Retinal pigment epithelial cell (primary cell): ENCODE results near the gene SYVN1.

Experiments
- DNase-seq: peaks from one replicate; pipeline ENCODE4 v3.0.0-alpha.2; 2010; ENCODE audit warnings: low read depth
- H3K4me3 ChIP-seq: 2 replicates; pipeline ENCODE4 v1.5.1; 2011; ENCODE audit warnings: mild to moderate bottlenecking, low read length, control low read depth, moderate library complexity
- TF ChIP-seq, protein P1 (sequence below): conservative IDR thresholded peaks from 2 replicates; pipeline ENCODE4 v1.5.1; 2011; ENCODE audit warnings: low read depth, low read length, control low read depth, inconsistent platforms

Gene SYVN1

DNA sequence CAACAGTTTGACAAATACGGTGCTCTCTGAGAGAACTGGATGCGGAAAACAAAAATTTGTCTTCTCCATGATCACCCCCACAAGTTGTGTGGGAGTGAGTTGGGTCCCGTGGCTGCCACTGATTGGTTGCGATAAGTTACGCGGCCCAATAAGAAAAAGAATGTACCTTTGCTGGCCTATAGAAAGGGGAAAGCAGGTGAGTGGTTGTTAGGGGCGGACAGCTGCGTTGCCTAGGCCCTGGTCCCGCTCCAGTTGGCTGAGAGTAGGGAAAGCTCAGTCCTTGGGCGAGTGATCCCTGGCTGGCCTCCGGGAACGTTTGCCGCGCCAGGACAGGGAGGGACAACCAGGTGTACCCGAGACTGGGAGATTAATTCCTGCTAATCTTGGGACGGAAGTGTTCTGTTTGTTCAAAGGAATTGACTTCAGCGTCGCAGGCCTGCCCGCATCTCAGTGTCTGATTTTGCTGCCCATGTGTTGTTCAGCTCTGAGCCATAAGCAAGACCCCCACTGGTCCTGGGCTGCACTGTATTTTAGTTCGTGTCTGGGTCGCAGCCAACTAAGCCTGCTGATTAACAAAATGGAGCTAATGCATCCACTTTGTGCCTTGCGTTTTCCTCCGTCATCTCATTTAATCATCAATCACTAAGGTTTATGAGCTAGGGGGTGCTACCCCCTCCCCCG lies 773 bp upstream of the SYVN1 start:
- TF ChIP-seq, protein P1, sequence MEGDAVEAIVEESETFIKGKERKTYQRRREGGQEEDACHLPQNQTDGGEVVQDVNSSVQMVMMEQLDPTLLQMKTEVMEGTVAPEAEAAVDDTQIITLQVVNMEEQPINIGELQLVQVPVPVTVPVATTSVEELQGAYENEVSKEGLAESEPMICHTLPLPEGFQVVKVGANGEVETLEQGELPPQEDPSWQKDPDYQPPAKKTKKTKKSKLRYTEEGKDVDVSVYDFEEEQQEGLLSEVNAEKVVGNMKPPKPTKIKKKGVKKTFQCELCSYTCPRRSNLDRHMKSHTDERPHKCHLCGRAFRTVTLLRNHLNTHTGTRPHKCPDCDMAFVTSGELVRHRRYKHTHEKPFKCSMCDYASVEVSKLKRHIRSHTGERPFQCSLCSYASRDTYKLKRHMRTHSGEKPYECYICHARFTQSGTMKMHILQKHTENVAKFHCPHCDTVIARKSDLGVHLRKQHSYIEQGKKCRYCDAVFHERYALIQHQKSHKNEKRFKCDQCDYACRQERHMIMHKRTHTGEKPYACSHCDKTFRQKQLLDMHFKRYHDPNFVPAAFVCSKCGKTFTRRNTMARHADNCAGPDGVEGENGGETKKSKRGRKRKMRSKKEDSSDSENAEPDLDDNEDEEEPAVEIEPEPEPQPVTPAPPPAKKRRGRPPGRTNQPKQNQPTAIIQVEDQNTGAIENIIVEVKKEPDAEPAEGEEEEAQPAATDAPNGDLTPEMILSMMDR, result no peak
- H3K4me3 ChIP-seq, result peak overlapping the region; percentile 91
- peak; percentile 97 for DNase-seq

DNA sequence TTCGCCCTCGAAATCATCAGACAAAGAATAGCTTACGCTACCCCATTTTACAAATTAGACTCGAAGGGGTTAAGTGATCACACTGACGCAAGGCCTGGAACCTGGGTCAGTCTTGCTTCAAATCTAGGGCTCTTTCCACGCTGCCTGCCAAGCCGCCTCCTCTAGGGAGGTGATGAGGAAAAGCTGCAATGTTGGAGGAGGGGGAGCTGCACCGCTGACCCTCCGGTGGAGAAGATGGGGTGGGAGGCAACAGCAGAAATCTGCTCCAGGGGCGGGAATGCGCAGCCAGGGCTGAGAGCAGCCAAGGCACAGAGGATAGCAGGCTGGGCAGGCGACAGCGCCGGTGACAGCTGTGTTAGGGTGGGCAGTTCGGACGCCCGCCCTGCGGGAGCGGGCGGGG lies 595 bp downstream of the SYVN1 start:
- TF ChIP-seq, protein P1, result no peak
- no peak for DNase-seq
- H3K4me3 ChIP-seq, result peak overlapping the region; percentile 91

DNA sequence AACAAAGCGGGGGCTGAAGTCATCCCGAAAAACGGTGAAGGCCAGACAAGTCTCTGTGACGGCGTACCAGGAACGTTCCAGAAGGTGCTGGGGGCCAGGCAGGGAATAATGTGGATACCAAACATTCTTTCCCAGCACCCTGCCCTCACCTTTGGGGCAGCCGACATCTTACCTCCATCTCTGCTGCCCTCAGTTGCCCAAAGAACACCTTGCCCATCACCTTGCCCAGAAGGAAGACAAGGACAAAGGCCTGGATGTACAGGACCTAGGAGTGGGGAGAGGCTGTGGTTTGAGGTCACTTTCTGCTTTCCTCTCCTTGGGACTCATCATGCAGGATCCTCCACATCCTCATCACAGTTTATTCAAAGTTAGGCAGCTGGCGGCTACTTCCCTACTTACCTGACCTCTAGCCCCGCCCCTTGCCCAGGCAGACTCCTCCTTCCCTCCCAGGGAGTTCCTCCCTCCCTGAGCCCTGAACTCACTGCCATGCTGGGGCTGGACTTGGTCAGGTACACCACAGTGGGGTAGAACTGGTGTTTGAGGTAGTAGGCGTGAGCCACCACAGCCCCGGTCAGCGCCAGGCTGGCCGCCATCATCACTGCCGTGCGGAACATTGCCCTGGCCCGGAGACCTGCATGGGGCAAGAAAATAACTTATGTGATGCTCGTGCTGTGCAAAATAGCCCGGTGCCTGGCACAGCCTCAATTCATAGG lies 1.2 kb downstream of the SYVN1 start:
- no peak for DNase-seq
- TF ChIP-seq, protein P1, result no peak
- peak overlapping the region; percentile 91 for H3K4me3 ChIP-seq

DNA sequence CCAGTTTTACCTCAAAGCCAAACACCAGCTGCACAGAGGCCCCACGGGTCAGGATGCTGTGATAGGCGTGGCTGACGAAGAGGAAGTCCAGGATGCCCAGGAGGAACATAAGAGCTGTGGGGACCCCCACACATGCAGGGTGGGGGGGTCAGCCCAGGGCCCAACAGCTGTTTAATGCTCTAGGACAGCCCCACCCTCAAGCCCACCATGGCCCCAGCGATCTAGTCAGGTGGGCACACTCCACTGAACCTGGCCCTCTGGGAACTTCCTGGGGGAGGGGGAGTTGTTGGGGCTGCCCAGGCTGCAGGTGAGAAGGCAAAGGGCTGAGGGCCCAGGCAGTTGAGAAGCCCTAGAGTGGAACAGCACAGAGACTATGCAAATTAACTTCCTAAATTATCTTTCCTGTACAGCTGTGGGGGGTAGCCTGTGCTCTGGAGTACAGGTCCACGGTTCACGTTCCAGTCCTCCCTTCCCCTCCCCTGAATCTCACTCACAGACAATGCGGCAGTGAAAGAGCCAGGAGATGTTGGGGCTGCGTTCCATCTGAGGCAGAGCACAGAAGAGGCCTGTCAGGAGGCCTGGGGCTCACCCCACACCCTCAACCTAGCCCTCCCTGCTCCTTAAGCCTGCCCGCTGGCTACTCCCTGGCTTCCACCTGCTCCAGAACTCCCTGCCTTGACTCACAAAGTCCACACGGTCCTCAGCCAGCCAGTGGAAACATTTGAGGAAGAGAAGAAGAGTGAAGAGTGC lies 1.9 kb downstream of the SYVN1 start:
- DNase-seq, result no peak
- TF ChIP-seq, protein P1, result no peak
- no peak overlapping the region for H3K4me3 ChIP-seq

DNA sequence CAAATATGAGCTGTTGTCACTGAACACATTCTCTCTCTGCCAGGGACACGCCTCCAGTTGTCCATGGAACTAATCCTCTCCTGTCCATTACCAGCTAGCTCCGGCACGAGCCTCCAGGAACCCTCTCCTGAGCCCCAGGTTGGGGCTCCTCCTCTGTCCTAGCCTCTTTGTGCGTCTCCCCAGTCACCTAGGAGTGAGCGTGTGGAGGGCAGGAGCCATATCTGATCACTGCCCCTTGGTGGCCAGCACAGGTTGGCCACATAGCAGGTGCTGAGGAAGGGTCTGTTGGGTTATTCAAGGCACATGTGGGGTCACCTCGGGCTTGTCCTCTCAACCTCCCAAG lies 2.5 kb downstream of the SYVN1 start:
- no peak overlapping the region for H3K4me3 ChIP-seq
- TF ChIP-seq, protein P1, result no peak
- DNase-seq, result no peak

DNA sequence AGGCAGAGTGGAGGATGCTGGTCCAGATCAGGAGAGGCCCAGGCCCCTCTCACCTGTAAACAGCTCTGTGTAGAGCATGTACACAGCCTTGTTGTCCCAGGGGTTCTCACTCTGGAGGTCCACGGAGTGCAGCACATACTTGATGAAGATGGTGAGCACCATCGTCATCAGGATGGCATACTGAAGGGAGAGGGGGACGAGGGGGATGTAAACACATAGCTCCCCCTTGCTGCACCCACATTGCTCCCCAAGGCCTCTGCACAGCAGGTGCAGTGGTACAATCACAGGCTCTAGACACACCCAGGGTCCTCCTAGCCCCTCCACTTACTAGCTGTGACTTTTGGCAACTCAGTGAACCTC lies 2.9 kb downstream of the SYVN1 start:
- no peak for DNase-seq
- H3K4me3 ChIP-seq, result no peak overlapping the region
- TF ChIP-seq, protein P1, result no peak
